ENCODE measurements around the gene TET1. TPM values are rescaled to one million over a fixed set of nuclear protein-coding genes. Genes with fewer than 3 reads are reported as not detected.
A peak's percentile ranks its signal among the peaks of the same experiment; 100 is the strongest.

Gene TET1
- total and polyA plus RNA-seq, 2 experiments from 2014 or later, result 37.2 to 90.5 TPM

GRCh38 chr10:68586606-68587305 lies 26.6 kb downstream of the TET1 start:
- DNase-seq (ENCODE audit: low spot score), result no peak
- no peak overlapping the region for H3K4me2 ChIP-seq
- peaks cover 15% of the 10 kb centered on the region for H3K36me3 ChIP-seq (ENCODE audit: insufficient read depth)
- peaks cover 41% of the 10 kb centered on the region for H4K20me1 ChIP-seq (replicated peaks; ENCODE audit: insufficient read depth)
- Mint-ChIP-seq H3K4me1 (no peaks in the 10 kb centered on the region), H3K27me3 (ENCODE audit: insufficient read depth, low read depth, poor library complexity) (no peaks in the 10 kb centered on the region), H3K27ac (no peak overlapping the region), H3K9me3 (no peaks in the 10 kb centered on the region), H3K4me3 (no peak overlapping the region), H3K36me3 (ENCODE audit: low read depth) (peaks cover 55% of the 10 kb centered on the region)
- H3K79me2 ChIP-seq (replicated peaks; ENCODE audit: insufficient read depth), result peaks cover 99% of the 10 kb centered on the region
- H3K9me2 ChIP-seq (ENCODE audit: insufficient read depth), result no peaks in the 10 kb centered on the region
- H2AFZ ChIP-seq, result no peak overlapping the region
- peaks cover 8% of the 10 kb centered on the region; the same call in 1 of the 2 replicates for H3F3A ChIP-seq (replicated peaks; ENCODE audit: low read depth)
- ATAC-seq, result no peak
- no peak overlapping the region for H3K4me3 ChIP-seq
- no peak for TF ChIP-seq ETS1 (IDR thresholded peaks at IDR 0.05)
- no peak for TF ChIP-seq ZNF114 (CRISPR knock-in tag; IDR thresholded peaks at IDR 0.05)
- no peak for TF ChIP-seq ZNF462 (CRISPR knock-in tag; IDR thresholded peaks at IDR 0.05)
- TF ChIP-seq CTCF (conservative IDR thresholded peaks at IDR 0.05; ENCODE audit: low read depth in 2 of 2), result no peak
- no peak for TF ChIP-seq STAT1 (IDR thresholded peaks at IDR 0.05; ENCODE audit: unreplicated experiment)
- no peak for TF ChIP-seq CREB1 (CRISPR knock-in tag; IDR thresholded peaks at IDR 0.05; ENCODE audit: low read depth)
- TF ChIP-seq EZH2phosphoT487 (IDR thresholded peaks at IDR 0.05; ENCODE audit: unreplicated experiment), result no peak
- no peak for TF ChIP-seq EZH2 (IDR thresholded peaks at IDR 0.05; ENCODE audit: low read depth, unreplicated experiment)
- no peak for TF ChIP-seq JUNB (IDR thresholded peaks at IDR 0.05; ENCODE audit: unreplicated experiment)
- no peak for TF ChIP-seq NANOG (IDR thresholded peaks at IDR 0.05; ENCODE audit: borderline replicate concordance)
- no peak for TF ChIP-seq REST (IDR thresholded peaks at IDR 0.05; ENCODE audit: unreplicated experiment)
- TF ChIP-seq POLR2AphosphoS5 (IDR thresholded peaks at IDR 0.05; ENCODE audit: low read depth), result no peak
- no peak for TF ChIP-seq ZNF331 (CRISPR knock-in tag; IDR thresholded peaks at IDR 0.05; ENCODE audit: low read depth)
- H3K27me3 ChIP-seq (ENCODE audit: insufficient read depth), result no peaks in the 10 kb centered on the region
- 0 out of 2 replicates have a peak, but pooled peaks cover 3% of the 10 kb centered on the region for H3K4me1 ChIP-seq (ENCODE audit: insufficient read depth)
- H3K27ac ChIP-seq (ENCODE audit: low read depth), result 0 out of 2 replicates have a peak overlapping the region, but pooled peaks have one; percentile 11

All from GM23338 (cell line).